ENCODE results near the gene HEYL.

DNA sequence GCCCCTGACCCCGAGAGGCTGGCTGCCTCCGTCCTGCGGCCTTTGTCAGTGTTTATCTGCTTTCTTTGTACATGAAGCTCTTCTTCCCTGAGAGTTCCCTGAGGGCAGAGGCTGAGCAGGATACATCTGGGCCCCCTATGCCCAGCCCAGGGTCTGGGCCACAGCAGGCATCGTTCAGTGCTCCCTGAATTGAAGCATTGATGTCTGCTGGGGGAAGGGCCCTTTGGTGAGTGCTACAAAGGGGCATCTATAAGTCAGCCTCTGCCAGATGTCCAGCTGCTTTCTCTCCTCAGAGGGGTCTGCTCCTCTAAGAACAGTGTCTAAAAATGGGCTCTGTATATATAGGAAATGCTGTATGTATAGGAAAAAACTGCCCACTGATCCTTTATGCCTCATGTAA is 2.1 kb downstream of the HEYL start:
- TF ChIP-seq, protein P1, sequence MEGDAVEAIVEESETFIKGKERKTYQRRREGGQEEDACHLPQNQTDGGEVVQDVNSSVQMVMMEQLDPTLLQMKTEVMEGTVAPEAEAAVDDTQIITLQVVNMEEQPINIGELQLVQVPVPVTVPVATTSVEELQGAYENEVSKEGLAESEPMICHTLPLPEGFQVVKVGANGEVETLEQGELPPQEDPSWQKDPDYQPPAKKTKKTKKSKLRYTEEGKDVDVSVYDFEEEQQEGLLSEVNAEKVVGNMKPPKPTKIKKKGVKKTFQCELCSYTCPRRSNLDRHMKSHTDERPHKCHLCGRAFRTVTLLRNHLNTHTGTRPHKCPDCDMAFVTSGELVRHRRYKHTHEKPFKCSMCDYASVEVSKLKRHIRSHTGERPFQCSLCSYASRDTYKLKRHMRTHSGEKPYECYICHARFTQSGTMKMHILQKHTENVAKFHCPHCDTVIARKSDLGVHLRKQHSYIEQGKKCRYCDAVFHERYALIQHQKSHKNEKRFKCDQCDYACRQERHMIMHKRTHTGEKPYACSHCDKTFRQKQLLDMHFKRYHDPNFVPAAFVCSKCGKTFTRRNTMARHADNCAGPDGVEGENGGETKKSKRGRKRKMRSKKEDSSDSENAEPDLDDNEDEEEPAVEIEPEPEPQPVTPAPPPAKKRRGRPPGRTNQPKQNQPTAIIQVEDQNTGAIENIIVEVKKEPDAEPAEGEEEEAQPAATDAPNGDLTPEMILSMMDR (IDR thresholded peaks at IDR 0.05 in 4 of 5, conservative IDR thresholded peaks at IDR 0.05 in 1 of 5) = no peak
- no peak for TF ChIP-seq POLR2A (IDR thresholded peaks at IDR 0.05)
